ENCODE data around the gene RAC2.

The RAC2 gene

DNA sequence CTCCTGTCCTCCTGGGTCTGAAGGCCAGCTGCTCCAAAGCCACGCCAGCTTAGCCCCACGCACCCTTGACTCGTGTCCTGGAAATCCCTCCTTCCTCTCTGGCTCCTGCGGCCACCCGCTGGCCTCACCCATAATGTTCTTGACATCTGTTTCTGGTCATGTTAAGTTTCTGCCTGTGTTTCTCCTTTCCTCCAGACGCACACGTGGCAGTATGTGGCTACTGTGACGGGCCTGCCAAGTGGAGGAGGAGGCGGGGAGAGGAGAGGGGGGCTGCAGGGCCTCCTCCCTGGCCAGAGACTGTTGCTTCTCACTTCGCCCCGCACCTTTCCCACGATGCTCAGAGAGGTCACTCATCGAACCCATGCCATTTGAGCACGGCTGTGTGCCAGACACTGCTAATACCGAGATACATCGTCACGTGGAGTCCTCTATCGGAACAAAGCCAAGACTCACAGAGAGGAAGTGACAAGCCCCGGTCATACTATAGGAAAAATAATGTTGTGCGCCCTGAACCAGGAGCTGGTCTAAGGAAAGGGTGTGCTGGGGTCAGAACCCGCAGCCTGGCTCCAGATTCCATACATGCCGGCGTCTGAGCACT, 67.5 kb downstream of the RAC2 start:
- no peak for TF ChIP-seq CTCF (IDR thresholded peaks at IDR 0.05; ENCODE audit: control insufficient read depth, insufficient read depth, low read depth, low read length, missing control alignments)
- H3K4me3 ChIP-seq (ENCODE audit: control insufficient read depth, low read depth, low read length) = no peak overlapping the region
- peak; percentile 71 for DNase-seq (ENCODE audit: low read depth)

GRCh38 chr22:37175414-37176281, 68.4 kb downstream of the RAC2 start:
- no peak for DNase-seq (ENCODE audit: low read depth)
- no peak overlapping the region for H3K4me3 ChIP-seq (ENCODE audit: control insufficient read depth, low read depth, low read length)

More at GRCh38 chr22:37175414-37176281, 68.4 kb downstream of the RAC2 start:
- no peak for TF ChIP-seq CTCF (IDR thresholded peaks at IDR 0.05; ENCODE audit: control insufficient read depth, insufficient read depth, low read depth, low read length, missing control alignments)

All from AG09309 (cell line).